NCI-H510A (cell line): ENCODE results near the gene FBXO38.
A peak's percentile ranks its signal among the peaks of the same experiment; 100 is the strongest.

ENCODE experiments used
- DNase-seq: peaks from one replicate; lab custom pipeline; 2025; lab: John Stamatoyannopoulos, UW

FBXO38 gene

DNA sequence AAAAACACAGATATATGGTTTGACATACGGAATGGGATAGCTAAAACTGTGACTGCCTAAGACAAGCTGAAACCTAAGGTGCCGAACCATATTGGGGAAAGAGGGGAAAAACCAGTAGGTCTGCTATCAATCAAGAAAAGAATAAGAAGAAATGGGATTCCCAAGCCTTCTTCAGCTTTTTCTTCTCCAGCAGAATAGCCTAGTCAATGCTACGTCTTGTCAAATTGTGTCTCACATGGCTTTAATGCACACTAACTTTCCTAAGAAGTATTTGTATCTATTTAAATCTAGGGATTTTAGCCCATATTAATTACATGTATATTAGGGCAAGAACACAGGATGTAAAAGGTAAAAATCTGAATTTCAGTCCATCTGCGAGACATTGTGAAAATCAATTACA is 797 bp upstream of the FBXO38 start:
- DNase-seq, result no peak

GRCh38 chr5:148384380-148384737 is 601 bp downstream of the FBXO38 start:
- no peak for DNase-seq

DNA sequence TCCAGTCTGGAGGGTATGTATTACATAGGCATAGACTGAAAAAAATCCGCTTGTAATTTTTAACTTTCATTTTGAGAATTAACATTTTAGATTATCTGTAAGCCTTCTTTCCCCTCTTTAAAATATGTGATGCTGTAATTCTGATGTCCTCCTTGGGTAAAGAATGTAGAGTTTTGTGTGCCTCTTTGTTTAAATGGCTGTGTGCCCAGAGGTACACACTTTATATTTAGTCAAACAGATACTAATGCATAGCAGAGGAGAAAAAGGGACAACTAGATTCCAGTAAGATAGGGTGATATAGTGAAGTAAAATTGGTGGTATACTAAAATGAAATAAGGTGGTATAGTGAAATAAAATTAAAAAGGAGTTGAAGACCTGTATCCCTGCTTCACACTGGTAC is 1.3 kb downstream of the FBXO38 start:
- DNase-seq, result no peak

DNA sequence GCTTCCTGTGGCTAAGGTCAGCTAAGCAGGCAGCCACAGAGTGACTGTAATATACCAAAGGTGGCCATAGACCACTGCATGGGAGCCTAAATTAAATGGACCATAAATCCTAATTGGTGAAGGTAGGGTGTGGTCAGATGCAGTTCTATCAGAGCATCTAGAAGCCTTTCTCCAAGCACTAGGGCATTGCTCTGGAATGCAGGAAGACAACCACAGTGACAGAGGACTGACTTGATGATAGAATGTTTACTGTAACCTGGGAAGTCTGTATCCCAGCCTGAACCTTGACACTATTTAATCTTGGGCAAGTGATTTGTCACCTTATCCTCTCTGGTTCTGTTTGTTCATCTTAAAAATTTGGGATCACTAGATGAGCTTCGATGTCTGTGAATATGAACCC is 2.3 kb downstream of the FBXO38 start:
- DNase-seq, result no peak

- DNase-seq, result no peak
These were observed 3.6 kb downstream of the FBXO38 start for GRCh38 chr5:148387325-148387724.

DNA sequence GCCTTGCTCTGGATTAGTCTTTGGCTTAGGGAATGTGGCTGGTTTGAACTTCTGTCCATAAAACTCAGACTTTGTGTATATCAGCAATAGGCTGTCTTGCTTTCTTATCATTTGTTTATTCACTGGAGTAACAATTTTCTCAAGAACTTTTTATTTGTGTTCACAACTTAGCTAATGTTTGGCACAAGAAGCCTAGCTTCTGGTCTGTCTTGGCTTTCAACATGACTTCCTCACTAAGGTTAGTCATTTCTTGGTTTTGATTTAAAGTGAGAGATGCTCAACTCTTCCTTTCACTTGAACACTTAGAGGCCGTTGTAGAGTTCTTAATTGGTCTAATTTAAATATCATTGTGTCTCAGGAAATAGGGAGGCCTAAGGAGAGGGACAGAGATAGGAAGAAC is 4.9 kb downstream of the FBXO38 start:
- no peak for DNase-seq

DNA sequence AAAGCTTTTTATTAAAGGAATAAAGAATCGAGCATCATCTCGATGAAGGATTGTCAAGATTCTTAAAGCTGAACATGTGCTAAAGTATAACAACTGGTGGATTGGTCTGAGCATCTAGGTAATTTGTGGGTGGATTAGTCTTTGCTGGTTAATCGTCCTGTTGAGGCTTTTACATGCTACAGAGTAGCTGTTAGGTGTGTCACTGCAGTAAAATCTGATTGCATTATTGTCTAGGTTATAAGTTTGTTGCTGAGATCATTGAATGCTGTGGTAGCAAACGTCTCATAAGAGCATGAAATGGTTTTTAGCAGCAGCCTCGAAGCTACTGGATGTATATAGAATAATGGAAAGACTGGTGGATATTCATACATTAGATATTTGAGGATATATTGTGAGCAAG is 7.2 kb downstream of the FBXO38 start:
- no peak for DNase-seq

DNA sequence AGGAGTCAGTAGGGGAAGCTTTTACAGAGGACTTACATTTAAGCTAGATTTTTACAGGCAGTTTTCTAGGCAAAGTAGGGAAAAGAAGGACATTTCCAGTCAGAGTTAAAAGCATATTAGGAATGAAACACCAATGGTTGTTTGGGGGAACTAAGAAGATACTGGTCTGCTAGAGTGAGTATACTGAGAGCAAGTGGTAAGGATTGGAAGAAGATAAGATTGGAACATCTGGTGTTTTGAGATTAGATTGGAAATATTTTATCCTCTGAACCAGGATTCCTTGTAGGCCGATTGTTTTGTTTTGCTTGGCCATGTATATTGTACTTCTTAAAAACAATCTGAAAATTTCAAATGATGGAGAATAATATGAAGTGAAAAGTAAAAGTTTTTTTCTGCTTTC is 7.7 kb downstream of the FBXO38 start:
- no peak for DNase-seq

GRCh38 chr5:148393390-148393741 is 9.6 kb downstream of the FBXO38 start:
- peak; percentile 19 for DNase-seq

- no peak for DNase-seq
These were observed 10.8 kb downstream of the FBXO38 start for GRCh38 chr5:148394587-148395019.

GRCh38 chr5:148395031-148395430 is 11.3 kb downstream of the FBXO38 start:
- DNase-seq, result no peak

- DNase-seq, result peak; percentile 14
These were observed 14.3 kb downstream of the FBXO38 start for GRCh38 chr5:148397968-148398595.

GRCh38 chr5:148398698-148399121 is 15.0 kb downstream of the FBXO38 start:
- DNase-seq, result no peak

DNA sequence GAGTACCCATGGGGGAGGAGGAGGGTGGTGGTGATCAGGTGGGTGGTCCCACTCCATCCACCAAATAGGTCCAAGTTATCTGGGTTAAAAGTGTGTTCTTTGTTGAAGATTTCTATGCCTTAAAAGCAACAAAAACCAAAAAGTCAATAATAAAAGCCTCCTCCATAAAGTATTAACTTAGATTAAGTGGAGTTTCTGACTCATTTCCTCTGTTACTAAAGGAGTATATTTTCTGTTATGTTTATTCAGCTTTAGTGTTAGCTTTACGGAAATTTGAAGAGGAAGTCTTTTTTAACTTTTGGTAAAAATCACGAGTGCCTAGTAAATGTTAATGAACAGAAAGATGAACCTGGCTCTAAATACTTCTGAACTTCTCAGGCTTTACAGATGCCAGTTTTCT is 17.8 kb downstream of the FBXO38 start:
- DNase-seq, result no peak

DNA sequence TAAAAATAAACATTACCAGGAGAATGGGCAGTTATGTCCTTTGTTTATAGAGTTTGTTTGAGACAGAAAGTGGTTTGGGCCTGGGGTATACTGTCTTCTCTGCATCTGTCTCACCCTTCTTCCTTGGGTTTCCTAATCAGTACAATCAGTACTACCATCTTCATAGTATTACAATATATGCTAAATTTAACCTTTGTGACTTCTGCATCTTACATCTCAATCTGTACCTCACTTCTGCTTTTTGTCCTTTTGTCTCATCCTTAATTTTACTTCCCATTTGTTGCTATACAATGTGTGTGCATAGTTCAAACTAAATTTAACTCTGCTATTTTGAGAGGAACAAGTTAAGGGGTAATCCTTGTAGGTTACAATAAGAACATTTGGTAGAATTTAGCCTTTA is 19.6 kb downstream of the FBXO38 start:
- DNase-seq, result no peak

- DNase-seq, result no peak
These were observed 22.6 kb downstream of the FBXO38 start for GRCh38 chr5:148406406-148406805.

- DNase-seq, result no peak
These were observed 24.3 kb downstream of the FBXO38 start for GRCh38 chr5:148408092-148408491.

DNA sequence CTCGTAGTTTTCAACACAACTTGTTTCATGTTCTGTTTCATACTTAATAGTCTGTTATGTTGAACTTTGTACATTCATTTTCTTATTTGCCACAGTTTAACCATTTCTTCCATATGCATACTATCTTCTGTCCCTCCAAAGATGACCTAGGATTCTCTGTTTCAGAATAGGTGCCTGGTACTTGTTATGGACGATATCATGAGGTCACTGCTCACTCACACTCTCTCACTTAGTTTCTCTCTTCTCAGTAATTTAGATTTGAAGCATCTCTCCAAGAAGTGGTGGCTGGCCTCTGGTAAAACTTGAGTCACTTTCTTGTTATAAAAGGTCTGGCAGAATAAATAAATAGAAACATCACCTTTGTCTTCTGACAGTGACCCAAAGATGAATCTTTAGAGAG is 28.4 kb downstream of the FBXO38 start:
- no peak for DNase-seq

- no peak for DNase-seq
These were observed 31.1 kb downstream of the FBXO38 start for GRCh38 chr5:148414833-148415232.

- DNase-seq, result no peak
These were observed 32.7 kb downstream of the FBXO38 start for GRCh38 chr5:148416416-148416815.

GRCh38 chr5:148416921-148417320 is 33.2 kb downstream of the FBXO38 start:
- no peak for DNase-seq

GRCh38 chr5:148418511-148418910 is 34.8 kb downstream of the FBXO38 start:
- DNase-seq, result no peak

DNA sequence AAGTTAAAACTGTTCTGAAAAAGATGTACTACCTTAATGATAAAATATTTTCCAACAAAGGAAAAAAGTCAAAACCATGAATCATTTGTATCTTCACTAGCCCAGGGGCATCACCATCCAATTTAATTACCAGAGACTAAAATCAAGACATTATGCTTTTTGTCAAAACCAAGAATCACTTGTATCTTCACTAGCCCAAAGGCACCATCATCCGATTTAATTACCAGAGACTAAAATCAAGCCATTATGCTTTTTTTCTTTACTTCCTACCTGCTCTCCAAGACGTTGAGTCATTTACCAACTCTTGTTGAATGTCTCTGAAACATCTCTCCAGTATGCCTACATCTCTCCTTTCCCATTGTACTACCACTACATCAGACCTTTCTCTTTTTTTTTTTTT is 37.9 kb downstream of the FBXO38 start:
- no peak for DNase-seq

- DNase-seq, result no peak
These were observed 42.0 kb downstream of the FBXO38 start for GRCh38 chr5:148425808-148426207.

DNA sequence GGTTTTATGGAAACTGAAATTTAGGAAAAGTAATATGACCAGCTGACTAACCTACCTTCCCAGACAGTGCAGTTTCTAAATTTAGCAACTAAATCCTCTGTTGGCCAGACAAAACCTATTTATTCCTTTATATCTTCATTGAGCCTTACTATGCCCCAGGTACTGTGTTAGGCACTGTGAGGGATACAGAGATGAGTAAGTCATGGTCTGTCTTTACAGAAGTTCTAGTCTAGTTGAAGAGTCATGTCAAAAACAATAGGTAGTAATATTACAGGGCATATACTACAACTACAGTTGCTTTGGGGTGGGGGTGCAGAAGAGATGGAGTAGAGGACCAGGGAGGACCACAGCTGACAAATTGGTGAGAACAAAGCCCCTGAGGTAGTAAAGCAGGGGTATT is 42.8 kb downstream of the FBXO38 start:
- no peak for DNase-seq
